Neural cell (in vitro differentiated cells): ENCODE results near the gene CD2. TPM values are rescaled to one million over a fixed set of nuclear protein-coding genes. Genes with fewer than 3 reads are reported as not detected.

Experiments
- H2AFZ ChIP-seq: fragments of 200-600, 300-800 bp; sonication (generic), shearing (Covaris generic); 2 replicates; pipeline ENCODE4 v1.6.0; 2014; ENCODE audit warnings: low read depth, mild to moderate bottlenecking, antibody characterized with exemption, low read length, moderate library complexity
- H3F3A ChIP-seq: fragments of 200-600 bp; shearing (Covaris generic); 2 replicates; pipeline ENCODE4 v1.6.1; 2016; ENCODE audit warnings: mild to moderate bottlenecking, moderate library complexity, mixed read lengths, antibody characterized with exemption, low read length; ENCODE audit not compliant: insufficient read depth, poor library complexity, severe bottlenecking
- H3K27ac ChIP-seq: fragments of 200-600, 300-800 bp; sonication (generic), shearing (Covaris generic); 2 replicates; pipeline ENCODE4 v1.5.1; 2014; ENCODE audit warnings: mild to moderate bottlenecking, low read length, moderate library complexity
- H3K27me3 ChIP-seq: fragments of 300-800, 200-600 bp; sonication (generic), shearing (Covaris generic); 2 replicates; pipeline ENCODE4 v1.6.0; 2014; ENCODE audit warnings: mild to moderate bottlenecking, low read depth, low read length, moderate library complexity; ENCODE audit not compliant: insufficient read depth
- H3K36me3 ChIP-seq: fragments of 300-800, 200-600 bp; sonication (generic), shearing (Covaris generic); 2 replicates; pipeline ENCODE4 v1.5.1; 2014; ENCODE audit warnings: mild to moderate bottlenecking, antibody characterized with exemption, low read length, moderate library complexity; ENCODE audit not compliant: insufficient read depth
- H3K4me2 ChIP-seq: fragments of 300-800, 200-600 bp; sonication (generic), shearing (Covaris generic); 2 replicates; pipeline ENCODE4 v1.6.0; 2014; ENCODE audit warnings: mild to moderate bottlenecking, low read length
- H3K4me3 ChIP-seq: fragments of 300-800, 200-600 bp; sonication (generic), shearing (Covaris generic); 2 replicates; pipeline ENCODE4 v1.5.1; 2014; ENCODE audit warnings: mild to moderate bottlenecking, low read length, moderate library complexity
- H3K79me2 ChIP-seq: fragments of 200-600 bp; shearing (Covaris generic); replicated peaks from 2 replicates; pipeline ENCODE4 v1.6.0; 2014; ENCODE audit warnings: mild to moderate bottlenecking, low read length, moderate library complexity; ENCODE audit not compliant: insufficient read depth
- H3K9ac ChIP-seq: fragments of 300-800, 200-600 bp; sonication (generic), shearing (Covaris generic); 2 replicates; pipeline ENCODE4 v1.6.1; 2016; ENCODE audit warnings: mild to moderate bottlenecking, low read length, mixed read lengths
- H3K9me2 ChIP-seq: fragments of 200-600 bp; shearing (Covaris generic); 2 replicates; pipeline ENCODE4 v1.6.1; 2016; ENCODE audit warnings: mild to moderate bottlenecking, low read length, mixed read lengths; ENCODE audit not compliant: insufficient read depth
- H3K9me3 ChIP-seq: fragments of 200-600, 300-800 bp; sonication (generic), shearing (Covaris generic); 2 replicates; pipeline ENCODE4 v1.6.1; 2016; ENCODE audit warnings: mild to moderate bottlenecking, mixed run types, low read length, moderate library complexity, mixed read lengths
- H4K20me1 ChIP-seq: fragments of 200-600 bp; shearing (Covaris generic); 2 replicates; pipeline ENCODE4 v1.6.1; 2016; ENCODE audit warnings: mild to moderate bottlenecking, mixed run types; ENCODE audit not compliant: insufficient read depth
- EP300 ChIP-seq: fragments of 450-650 bp; conservative IDR thresholded peaks from 2 replicates; pipeline ENCODE4 v1.6.1; 2014; ENCODE audit warnings: antibody characterized with exemption, mild to moderate bottlenecking, moderate library complexity; ENCODE audit not compliant: poor library complexity, severe bottlenecking
- EZH2 ChIP-seq: fragments of 200-600, 300-800 bp; shearing (Covaris generic), sonication (generic); IDR thresholded peaks from 2 replicates; pipeline ENCODE4 v1.6.1; 2014; ENCODE audit warnings: antibody characterized with exemption, low read length, borderline replicate concordance, mild to moderate bottlenecking; ENCODE audit not compliant: insufficient read depth, poor library complexity, severe bottlenecking
- RAD21 ChIP-seq: fragments of 450-650 bp; conservative IDR thresholded peaks from 2 replicates; pipeline ENCODE4 v1.6.1; 2014; ENCODE audit warnings: antibody characterized with exemption, mild to moderate bottlenecking, moderate library complexity
- SMC3 ChIP-seq: fragments of 450-650 bp; conservative IDR thresholded peaks from 2 replicates; pipeline ENCODE4 v1.6.1; 2014; ENCODE audit warnings: antibody characterized with exemption, mild to moderate bottlenecking, moderate library complexity; ENCODE audit not compliant: poor library complexity
- polyA plus RNA-seq: library from polyadenylated mRNA; depleted of rRNA; stranded (reverse); fragments of >200 nt; gene quantifications from 2 replicates; pipeline ENCODE4 v1.2.3, GENCODE V29; 2014
- TF ChIP-seq, protein P1 (sequence below): fragments of 450-650 bp; IDR thresholded peaks from 2 replicates; pipeline ENCODE4 v1.5.1; 2014; ENCODE audit warnings: antibody characterized with exemption, mild to moderate bottlenecking, moderate library complexity; ENCODE audit not compliant: poor library complexity, severe bottlenecking
- TF ChIP-seq, protein P2 (sequence below): IDR thresholded peaks from 2 replicates; pipeline ENCODE4 v1.6.1; 2012; ENCODE audit warnings: borderline replicate concordance

The CD2 gene
- polyA plus RNA-seq, 1 donor from 2014 or later, result not detected

DNA sequence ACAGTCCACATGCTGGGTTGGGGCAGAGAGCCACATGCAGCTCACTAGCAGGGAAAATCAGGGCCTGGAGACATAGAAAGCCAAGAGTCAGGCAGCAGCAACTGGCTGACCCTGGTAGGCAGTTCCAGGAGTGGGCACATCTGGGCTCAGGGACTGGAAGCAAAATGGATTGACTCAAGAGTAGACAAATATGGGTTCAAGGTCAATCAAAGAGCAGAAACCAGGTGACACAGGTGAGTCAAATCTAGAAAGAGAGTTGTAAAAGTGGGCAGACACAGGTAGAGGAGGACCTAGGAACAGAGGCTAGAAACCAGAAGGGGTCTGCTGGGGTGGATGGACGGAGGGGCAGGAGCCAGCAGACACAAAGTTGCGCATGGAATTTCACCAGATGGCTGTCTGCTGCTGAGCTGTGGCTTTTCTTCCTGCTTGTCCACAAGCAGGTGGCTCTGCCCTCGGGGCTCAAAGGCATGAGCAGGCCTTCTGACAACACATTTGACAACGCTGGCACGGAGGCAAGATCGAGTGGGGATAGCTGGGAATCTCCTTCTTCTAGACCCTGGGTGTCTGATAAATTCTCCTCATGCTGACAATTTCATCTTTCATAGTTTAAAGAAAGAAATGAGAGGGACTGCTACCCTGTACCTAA is 45.9 kb upstream of the CD2 start:
- H4K20me1 ChIP-seq, result no peaks in the 10 kb centered on the region
- H3K36me3 ChIP-seq, result no peaks in the 10 kb centered on the region
- no peak overlapping the region for H2AFZ ChIP-seq
- TF ChIP-seq SMC3, result no peak
- TF ChIP-seq EZH2, result no peak
- TF ChIP-seq EP300, result no peak
- TF ChIP-seq RAD21, result no peak
- TF ChIP-seq, protein P1, sequence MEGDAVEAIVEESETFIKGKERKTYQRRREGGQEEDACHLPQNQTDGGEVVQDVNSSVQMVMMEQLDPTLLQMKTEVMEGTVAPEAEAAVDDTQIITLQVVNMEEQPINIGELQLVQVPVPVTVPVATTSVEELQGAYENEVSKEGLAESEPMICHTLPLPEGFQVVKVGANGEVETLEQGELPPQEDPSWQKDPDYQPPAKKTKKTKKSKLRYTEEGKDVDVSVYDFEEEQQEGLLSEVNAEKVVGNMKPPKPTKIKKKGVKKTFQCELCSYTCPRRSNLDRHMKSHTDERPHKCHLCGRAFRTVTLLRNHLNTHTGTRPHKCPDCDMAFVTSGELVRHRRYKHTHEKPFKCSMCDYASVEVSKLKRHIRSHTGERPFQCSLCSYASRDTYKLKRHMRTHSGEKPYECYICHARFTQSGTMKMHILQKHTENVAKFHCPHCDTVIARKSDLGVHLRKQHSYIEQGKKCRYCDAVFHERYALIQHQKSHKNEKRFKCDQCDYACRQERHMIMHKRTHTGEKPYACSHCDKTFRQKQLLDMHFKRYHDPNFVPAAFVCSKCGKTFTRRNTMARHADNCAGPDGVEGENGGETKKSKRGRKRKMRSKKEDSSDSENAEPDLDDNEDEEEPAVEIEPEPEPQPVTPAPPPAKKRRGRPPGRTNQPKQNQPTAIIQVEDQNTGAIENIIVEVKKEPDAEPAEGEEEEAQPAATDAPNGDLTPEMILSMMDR, result no peak
- H3K27me3 ChIP-seq, result no peaks in the 10 kb centered on the region
- H3K9me3 ChIP-seq, result no peaks in the 10 kb centered on the region
- H3K9me2 ChIP-seq, result no peaks in the 10 kb centered on the region
- no peak overlapping the region for H3K27ac ChIP-seq
- no peak overlapping the region for H3K4me3 ChIP-seq
- H3K79me2 ChIP-seq, result no peaks in the 10 kb centered on the region
- H3K4me2 ChIP-seq, result no peak overlapping the region
- no peak overlapping the region for H3K9ac ChIP-seq
- no peaks in the 10 kb centered on the region for H3F3A ChIP-seq

DNA sequence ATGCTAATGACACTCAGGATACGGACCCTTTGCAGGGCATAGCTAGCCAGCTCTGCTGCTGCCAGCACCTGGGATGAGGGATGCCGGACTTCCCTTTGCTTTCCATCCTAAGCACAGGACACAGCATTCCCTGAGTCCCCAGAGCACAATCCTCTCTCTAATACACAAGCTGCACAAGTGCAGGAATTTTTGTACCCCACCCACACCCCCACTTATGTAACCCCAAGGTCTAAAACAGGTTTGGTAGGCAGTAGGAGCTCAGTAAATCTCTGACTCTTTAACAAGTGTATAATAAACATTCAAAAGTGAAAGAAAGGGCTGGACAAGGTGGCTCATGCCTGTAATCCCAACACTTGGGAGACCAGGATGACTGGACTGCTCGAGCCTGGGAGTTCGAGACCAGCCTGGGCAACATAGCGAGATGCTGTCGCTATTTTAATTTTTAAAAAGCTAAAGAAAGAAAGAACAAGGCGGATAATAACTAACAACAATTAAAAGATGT is 44.5 kb upstream of the CD2 start:
- Histone ChIP-seq H3K79me2 (no peaks in the 10 kb centered on the region), H3K4me3 (no peak overlapping the region), H3K9me2 (no peaks in the 10 kb centered on the region), H3K27me3 (no peaks in the 10 kb centered on the region), H2AFZ (no peak overlapping the region), H3K36me3 (no peaks in the 10 kb centered on the region), H3K9me3 (no peaks in the 10 kb centered on the region), H3K4me2 (no peak overlapping the region), H3K9ac (no peak overlapping the region), H3K27ac (no peak overlapping the region), H4K20me1 (no peaks in the 10 kb centered on the region), H3F3A (no peaks in the 10 kb centered on the region)
- TF ChIP-seq EP300 (no peak), SMC3 (no peak)
- TF ChIP-seq, protein P2, sequence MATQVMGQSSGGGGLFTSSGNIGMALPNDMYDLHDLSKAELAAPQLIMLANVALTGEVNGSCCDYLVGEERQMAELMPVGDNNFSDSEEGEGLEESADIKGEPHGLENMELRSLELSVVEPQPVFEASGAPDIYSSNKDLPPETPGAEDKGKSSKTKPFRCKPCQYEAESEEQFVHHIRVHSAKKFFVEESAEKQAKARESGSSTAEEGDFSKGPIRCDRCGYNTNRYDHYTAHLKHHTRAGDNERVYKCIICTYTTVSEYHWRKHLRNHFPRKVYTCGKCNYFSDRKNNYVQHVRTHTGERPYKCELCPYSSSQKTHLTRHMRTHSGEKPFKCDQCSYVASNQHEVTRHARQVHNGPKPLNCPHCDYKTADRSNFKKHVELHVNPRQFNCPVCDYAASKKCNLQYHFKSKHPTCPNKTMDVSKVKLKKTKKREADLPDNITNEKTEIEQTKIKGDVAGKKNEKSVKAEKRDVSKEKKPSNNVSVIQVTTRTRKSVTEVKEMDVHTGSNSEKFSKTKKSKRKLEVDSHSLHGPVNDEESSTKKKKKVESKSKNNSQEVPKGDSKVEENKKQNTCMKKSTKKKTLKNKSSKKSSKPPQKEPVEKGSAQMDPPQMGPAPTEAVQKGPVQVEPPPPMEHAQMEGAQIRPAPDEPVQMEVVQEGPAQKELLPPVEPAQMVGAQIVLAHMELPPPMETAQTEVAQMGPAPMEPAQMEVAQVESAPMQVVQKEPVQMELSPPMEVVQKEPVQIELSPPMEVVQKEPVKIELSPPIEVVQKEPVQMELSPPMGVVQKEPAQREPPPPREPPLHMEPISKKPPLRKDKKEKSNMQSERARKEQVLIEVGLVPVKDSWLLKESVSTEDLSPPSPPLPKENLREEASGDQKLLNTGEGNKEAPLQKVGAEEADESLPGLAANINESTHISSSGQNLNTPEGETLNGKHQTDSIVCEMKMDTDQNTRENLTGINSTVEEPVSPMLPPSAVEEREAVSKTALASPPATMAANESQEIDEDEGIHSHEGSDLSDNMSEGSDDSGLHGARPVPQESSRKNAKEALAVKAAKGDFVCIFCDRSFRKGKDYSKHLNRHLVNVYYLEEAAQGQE, result no peak
